ENCODE results near the gene CD59.

CD59 gene

DNA sequence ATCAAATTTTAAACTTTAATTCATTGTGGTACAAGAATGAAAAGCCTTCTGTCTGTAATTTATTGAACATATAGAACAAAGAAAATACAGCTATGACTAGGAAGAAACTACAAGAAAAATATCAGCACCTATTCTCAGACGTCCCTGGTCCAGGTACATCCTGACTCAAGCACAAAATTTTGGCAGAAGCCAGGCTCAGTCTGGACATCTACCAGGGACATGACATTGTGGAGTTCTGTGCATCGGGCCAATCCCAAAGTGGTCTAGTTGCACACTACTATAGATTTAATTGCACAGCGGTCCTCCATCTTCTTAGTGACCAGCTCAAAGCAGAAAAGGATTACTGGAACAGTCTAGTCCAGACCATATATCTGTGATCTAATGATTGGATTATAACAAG lies 15.7 kb upstream of the CD59 start:
- no peaks in the 10 kb centered on the region for H3K79me2 ChIP-seq (ENCODE audit: insufficient read depth, low read length)
- peaks cover 41% of the 10 kb centered on the region; the same call in 1 of the 2 replicates for H3K36me3 ChIP-seq (ENCODE audit: insufficient read depth, low read length)
- H3K9me2 ChIP-seq (replicated peaks; ENCODE audit: low read depth, low read length) = no peaks in the 10 kb centered on the region
- H3K4me2 ChIP-seq (ENCODE audit: low read depth, low read length, poor library complexity, severe bottlenecking) = no peak overlapping the region
- H4K20me1 ChIP-seq (ENCODE audit: insufficient read depth, low read length, poor library complexity, severe bottlenecking) = no peaks in the 10 kb centered on the region
- H3K9ac ChIP-seq (ENCODE audit: low read depth, low read length, poor library complexity, severe bottlenecking) = no peak overlapping the region
- TF ChIP-seq, protein P1, sequence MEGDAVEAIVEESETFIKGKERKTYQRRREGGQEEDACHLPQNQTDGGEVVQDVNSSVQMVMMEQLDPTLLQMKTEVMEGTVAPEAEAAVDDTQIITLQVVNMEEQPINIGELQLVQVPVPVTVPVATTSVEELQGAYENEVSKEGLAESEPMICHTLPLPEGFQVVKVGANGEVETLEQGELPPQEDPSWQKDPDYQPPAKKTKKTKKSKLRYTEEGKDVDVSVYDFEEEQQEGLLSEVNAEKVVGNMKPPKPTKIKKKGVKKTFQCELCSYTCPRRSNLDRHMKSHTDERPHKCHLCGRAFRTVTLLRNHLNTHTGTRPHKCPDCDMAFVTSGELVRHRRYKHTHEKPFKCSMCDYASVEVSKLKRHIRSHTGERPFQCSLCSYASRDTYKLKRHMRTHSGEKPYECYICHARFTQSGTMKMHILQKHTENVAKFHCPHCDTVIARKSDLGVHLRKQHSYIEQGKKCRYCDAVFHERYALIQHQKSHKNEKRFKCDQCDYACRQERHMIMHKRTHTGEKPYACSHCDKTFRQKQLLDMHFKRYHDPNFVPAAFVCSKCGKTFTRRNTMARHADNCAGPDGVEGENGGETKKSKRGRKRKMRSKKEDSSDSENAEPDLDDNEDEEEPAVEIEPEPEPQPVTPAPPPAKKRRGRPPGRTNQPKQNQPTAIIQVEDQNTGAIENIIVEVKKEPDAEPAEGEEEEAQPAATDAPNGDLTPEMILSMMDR (conservative IDR thresholded peaks at IDR 0.05; ENCODE audit: low read length) = no peak
- TF ChIP-seq EZH2phosphoT487 (IDR thresholded peaks at IDR 0.05; ENCODE audit: borderline replicate concordance) = no peak
- H3K9me3 ChIP-seq (ENCODE audit: insufficient read depth, low read depth, low read length) = no peaks in the 10 kb centered on the region
- no peak overlapping the region for H2AFZ ChIP-seq (ENCODE audit: low read length)
- no peaks in the 10 kb centered on the region for H3F3A ChIP-seq (ENCODE audit: low read depth)
- H3K27me3 ChIP-seq (ENCODE audit: insufficient read depth, low read length, poor library complexity, severe bottlenecking) = no peaks in the 10 kb centered on the region
- no peaks in the 10 kb centered on the region for H3K4me1 ChIP-seq (ENCODE audit: insufficient read depth, low read length, poor library complexity, severe bottlenecking)
- H3K4me3 ChIP-seq (ENCODE audit: low read length, poor library complexity, severe bottlenecking) = no peak overlapping the region

DNA sequence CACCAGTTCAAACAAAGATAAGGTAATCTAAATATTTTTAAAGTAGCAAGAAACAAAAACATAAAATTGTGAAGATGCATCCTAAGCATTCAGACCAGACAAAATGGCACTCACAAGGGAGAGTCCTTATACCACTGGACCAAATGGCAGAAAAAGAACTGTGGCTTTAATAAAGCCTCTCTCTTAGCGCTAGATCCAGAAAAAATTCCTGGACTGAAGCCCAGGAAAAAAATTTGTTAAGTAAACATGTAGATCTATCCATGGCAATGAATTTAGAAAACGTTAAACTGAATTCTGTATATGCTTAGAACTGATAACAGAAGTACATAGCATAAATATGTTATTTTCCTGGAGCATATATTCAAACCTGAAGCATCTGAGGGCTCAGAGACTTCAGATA lies 11.8 kb upstream of the CD59 start:
- Histone ChIP-seq H3F3A (ENCODE audit: low read depth) (no peaks in the 10 kb centered on the region), H3K4me2 (ENCODE audit: low read depth, low read length, poor library complexity, severe bottlenecking) (no peak overlapping the region)

DNA sequence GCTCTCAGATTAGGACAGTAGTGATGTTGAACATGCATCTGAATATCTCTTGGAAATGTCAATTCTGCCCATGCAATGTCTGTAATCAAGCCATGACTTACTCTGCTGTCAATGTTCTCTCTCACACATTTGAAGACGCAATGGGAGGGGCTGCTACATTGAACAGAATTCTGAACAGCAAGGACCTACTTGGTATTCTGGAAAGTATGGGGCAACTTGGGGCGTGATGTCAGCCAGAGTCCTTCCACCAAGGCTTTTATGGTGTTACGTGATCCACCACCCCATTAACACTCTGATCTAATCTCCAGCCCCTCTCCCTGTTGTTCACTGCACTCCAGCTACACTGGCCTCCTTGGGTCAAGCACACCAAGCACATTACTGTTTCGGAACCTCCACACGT lies 7.1 kb upstream of the CD59 start:
- H3K4me1 ChIP-seq (ENCODE audit: insufficient read depth, low read length, poor library complexity, severe bottlenecking) = no peaks in the 10 kb centered on the region
- H3K9me3 ChIP-seq (ENCODE audit: insufficient read depth, low read depth, low read length) = no peaks in the 10 kb centered on the region
- no peak overlapping the region for H3K4me3 ChIP-seq (ENCODE audit: low read length, poor library complexity, severe bottlenecking)
- no peak for TF ChIP-seq EZH2phosphoT487 (IDR thresholded peaks at IDR 0.05; ENCODE audit: borderline replicate concordance)
- TF ChIP-seq, protein P1 (conservative IDR thresholded peaks at IDR 0.05; ENCODE audit: low read length) = no peak
- H2AFZ ChIP-seq (ENCODE audit: low read length) = no peak overlapping the region
- no peaks in the 10 kb centered on the region for H3K9me2 ChIP-seq (replicated peaks; ENCODE audit: low read depth, low read length)
- no peaks in the 10 kb centered on the region for H4K20me1 ChIP-seq (ENCODE audit: insufficient read depth, low read length, poor library complexity, severe bottlenecking)
- no peaks in the 10 kb centered on the region for H3K27me3 ChIP-seq (ENCODE audit: insufficient read depth, low read length, poor library complexity, severe bottlenecking)
- H3F3A ChIP-seq (ENCODE audit: low read depth) = no peaks in the 10 kb centered on the region
- H3K79me2 ChIP-seq (ENCODE audit: insufficient read depth, low read length) = no peaks in the 10 kb centered on the region
- H3K4me2 ChIP-seq (ENCODE audit: low read depth, low read length, poor library complexity, severe bottlenecking) = no peak overlapping the region
- peaks cover 9% of the 10 kb centered on the region; the same call in 1 of the 2 replicates for H3K36me3 ChIP-seq (ENCODE audit: insufficient read depth, low read length)
- no peak overlapping the region for H3K9ac ChIP-seq (ENCODE audit: low read depth, low read length, poor library complexity, severe bottlenecking)

More for the DNA sequence above, 11.8 kb upstream of the CD59 start:
- H3K9me3 ChIP-seq (ENCODE audit: insufficient read depth, low read depth, low read length) = no peaks in the 10 kb centered on the region
- H3K36me3 ChIP-seq (ENCODE audit: insufficient read depth, low read length) = peaks cover 20% of the 10 kb centered on the region; the same call in 1 of the 2 replicates
- H3K4me1 ChIP-seq (ENCODE audit: insufficient read depth, low read length, poor library complexity, severe bottlenecking) = no peaks in the 10 kb centered on the region
- H3K9me2 ChIP-seq (replicated peaks; ENCODE audit: low read depth, low read length) = no peaks in the 10 kb centered on the region
- no peak overlapping the region for H3K9ac ChIP-seq (ENCODE audit: low read depth, low read length, poor library complexity, severe bottlenecking)
- no peaks in the 10 kb centered on the region for H3K79me2 ChIP-seq (ENCODE audit: insufficient read depth, low read length)
- TF ChIP-seq, protein P1 (conservative IDR thresholded peaks at IDR 0.05; ENCODE audit: low read length) = no peak
- no peak for TF ChIP-seq EZH2phosphoT487 (IDR thresholded peaks at IDR 0.05; ENCODE audit: borderline replicate concordance)
- no peak overlapping the region for H2AFZ ChIP-seq (ENCODE audit: low read length)
- H4K20me1 ChIP-seq (ENCODE audit: insufficient read depth, low read length, poor library complexity, severe bottlenecking) = no peaks in the 10 kb centered on the region
- H3K27me3 ChIP-seq (ENCODE audit: insufficient read depth, low read length, poor library complexity, severe bottlenecking) = no peaks in the 10 kb centered on the region
- no peak overlapping the region for H3K4me3 ChIP-seq (ENCODE audit: low read length, poor library complexity, severe bottlenecking)

Measured in Loucy (cell line).